A549 (cell line): ENCODE measurements around the gene AFAP1L2.

Experiments used
- CHD2 ChIP-seq: fragments of 150-350 bp; IDR thresholded peaks from 2 replicates; pipeline ENCODE4 v1.6.1; 2014; ENCODE audit warnings: low read length; ENCODE audit not compliant: partially characterized antibody
- CTCF ChIP-seq: fragments of >200 bp; sonication (Bioruptor Twin); formaldehyde crosslinking; IDR thresholded peaks from 3 replicates; pipeline ENCODE4 v1.5.1; 2016
- E2F6 ChIP-seq: IDR thresholded peaks from 2 replicates; pipeline ENCODE4 v1.6.1; 2012; ENCODE audit warnings: low read depth, borderline replicate concordance
- POLR2A ChIP-seq: IDR thresholded peaks from 2 replicates; pipeline ENCODE4 v1.6.1; 2012; ENCODE audit warnings: mild to moderate bottlenecking, low read length

GRCh38 chr10:114301177-114301576, 103.1 kb downstream of the AFAP1L2 start:
- TF ChIP-seq E2F6 (no peak), CHD2 (no peak), POLR2A (no peak), CTCF (no peak)
